H7 (cell line): ENCODE measurements around the gene COPE. TPM values are rescaled to one million over a fixed set of nuclear protein-coding genes. Genes with fewer than 3 reads are reported as not detected.
"Not testable (repeated sequence)": the region's sequence is repeated elsewhere in the genome, so short reads cannot be mapped to it uniquely, and the experiment has no call there.

Experiments used
- DNase-seq: peaks from one replicate; pipeline ENCODE4 v3.0.0; 2012
- H3K27me3 ChIP-seq: 2 replicates; pipeline ENCODE4 v1.6.0; 2011; ENCODE audit warnings: mild to moderate bottlenecking, low read length; ENCODE audit not compliant: control insufficient read depth, insufficient read depth
- H3K36me3 ChIP-seq: replicated peaks from 2 replicates; pipeline ENCODE4 v1.5.1; 2011; ENCODE audit warnings: low read length; ENCODE audit not compliant: control insufficient read depth, insufficient read depth
- H3K4me3 ChIP-seq: 2 replicates; pipeline ENCODE4 v1.5.1; 2011; ENCODE audit warnings: low read depth, mild to moderate bottlenecking, control low read depth, low read length, moderate library complexity; ENCODE audit not compliant: insufficient read depth
- total RNA-seq: library from RNA; depleted of rRNA; stranded (reverse); fragments of >200 nt; shearing (Covaris generic); gene quantifications from 2 replicates; pipeline ENCODE4 v1.2.3, GENCODE V29; 2014; rRNA removed

The COPE gene
- total RNA-seq: 253 and 306 TPM in 2 replicates

DNA sequence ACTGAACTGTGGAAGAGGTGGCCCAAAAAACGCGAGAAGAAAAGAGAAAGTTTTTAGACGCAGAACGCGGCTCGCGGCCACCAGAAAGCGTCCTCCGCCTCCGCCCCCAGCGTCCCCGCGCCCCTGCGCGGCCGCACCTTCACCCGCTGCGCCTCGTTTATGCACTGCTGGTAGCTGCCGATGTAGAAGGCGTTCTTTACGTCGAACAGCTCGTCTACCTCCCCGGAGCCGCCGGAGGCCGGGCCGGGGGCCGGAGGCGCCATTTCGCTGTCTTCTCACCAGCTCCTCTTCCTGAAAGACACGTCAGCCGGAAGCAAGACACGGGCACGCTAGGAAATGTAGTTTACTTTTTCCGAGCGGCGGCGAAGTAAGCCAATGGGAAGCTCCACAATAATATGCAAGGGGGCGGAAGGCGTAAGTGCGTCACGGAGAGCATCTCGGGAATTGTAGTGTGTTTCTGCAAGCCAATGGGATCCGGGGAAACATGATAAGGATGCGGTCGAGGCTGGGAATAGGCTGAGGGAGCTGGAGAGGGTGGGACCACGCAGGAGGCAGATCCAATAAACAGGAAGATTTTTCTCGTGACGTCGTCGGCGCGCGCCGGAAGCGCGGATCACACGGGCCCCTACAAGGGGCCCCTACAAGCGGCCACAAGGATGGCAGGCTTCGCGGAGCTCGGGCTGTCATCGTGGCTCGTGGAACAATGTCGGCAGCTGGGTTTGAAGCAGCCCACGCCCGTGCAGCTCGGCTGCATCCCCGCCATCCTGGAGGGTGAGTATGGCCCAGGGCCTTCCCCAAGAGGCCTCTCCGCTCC, at the start of gene COPE, which contains the start of gene DDX49:
Gene COPE (minus strand): TSS at position 302 of the 814 bp plus-strand sequence. CDS start 39 bp downstream, at position 263.
Gene DDX49 (plus strand): TSS at position 630 of the 814 bp plus-strand sequence. CDS start 27 bp downstream, at position 657.
- H3K4me3 ChIP-seq: peak within 1 kb of the TSS; percentile 91
- no peaks in the 10 kb centered on the region for H3K27me3 ChIP-seq
- peaks cover 7% of the 10 kb centered on the region for H3K36me3 ChIP-seq
- peak; percentile 100 for DNase-seq

DNA sequence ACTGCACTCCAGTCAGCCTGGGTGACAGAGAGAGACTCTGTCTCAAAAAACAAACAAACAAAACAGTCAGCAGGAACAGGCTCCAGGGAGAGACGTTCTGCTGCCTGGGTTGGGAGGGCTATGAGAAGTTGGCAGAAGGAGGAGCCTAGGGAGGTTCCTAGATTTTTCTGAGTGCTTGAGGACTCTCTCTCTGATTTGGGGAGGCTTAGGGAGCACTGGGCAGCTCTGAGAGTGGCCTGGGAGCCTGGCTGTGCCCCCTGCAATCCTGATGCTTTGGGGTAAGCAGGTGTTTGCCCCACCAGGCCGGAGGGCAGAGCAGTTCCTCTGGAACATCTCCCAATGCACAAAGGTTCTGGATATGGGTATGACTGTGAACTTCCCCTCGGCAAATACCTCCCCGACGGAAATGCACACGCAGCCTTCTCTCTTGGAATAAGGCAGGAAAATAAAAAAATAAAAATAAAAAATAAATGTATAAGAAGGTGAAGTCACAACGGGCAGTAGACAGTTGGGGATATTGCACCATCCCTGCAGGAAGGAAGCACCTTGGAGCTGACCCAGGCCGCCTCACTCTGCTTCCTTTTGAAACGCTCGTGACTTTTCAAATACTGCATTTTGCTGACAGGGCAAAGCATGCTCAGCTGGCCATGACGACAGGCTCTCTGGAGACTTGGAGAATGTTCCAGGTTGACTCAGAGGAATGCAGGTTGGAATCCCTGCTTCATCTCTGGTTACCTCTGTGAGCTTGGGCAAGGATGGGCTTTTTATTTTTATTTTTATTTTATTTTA, 48.4 kb upstream of the COPE start:
- Histone ChIP-seq H3K4me3 (no peak overlapping the region), H3K27me3 (no peaks in the 10 kb centered on the region), H3K36me3 (no peaks in the 10 kb centered on the region)
- DNase-seq: no peak

DNA sequence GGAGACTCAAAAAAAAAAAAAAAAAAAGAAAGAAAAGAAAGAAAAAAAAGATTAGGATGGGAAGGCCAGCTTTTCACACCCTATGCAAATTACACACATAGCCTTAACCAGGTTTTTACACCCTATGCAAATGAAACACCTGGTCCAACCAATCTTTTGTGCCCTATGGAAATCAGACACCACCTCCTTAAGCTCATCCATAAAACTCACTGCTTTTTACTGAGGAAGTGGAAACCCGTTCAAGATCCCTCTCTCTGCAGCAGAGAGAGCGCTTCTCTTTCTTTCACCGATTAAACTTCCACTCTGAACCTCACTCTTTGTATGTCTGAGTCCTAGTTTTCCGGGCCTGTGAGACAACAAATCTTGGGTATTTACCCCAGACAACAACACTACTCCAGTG, 47.1 kb upstream of the COPE start:
- no peak overlapping the region for H3K4me3 ChIP-seq
- no peak for DNase-seq

GRCh38 chr19:18964121-18964520, 44.9 kb upstream of the COPE start:
- no peaks in the 10 kb centered on the region for H3K36me3 ChIP-seq
- H3K27me3 ChIP-seq: peaks cover 2% of the 10 kb centered on the region
- DNase-seq: no peak

More for the DNA sequence above, 47.1 kb upstream of the COPE start:
- no peaks in the 10 kb centered on the region for H3K36me3 ChIP-seq
- H3K27me3 ChIP-seq: peaks cover 2% of the 10 kb centered on the region

GRCh38 chr19:18961767-18962620, 42.8 kb upstream of the COPE start:
- Histone ChIP-seq H3K27me3 (peaks cover 2% of the 10 kb centered on the region), H3K4me3 (no peak overlapping the region), H3K36me3 (no peaks in the 10 kb centered on the region)
- DNase-seq: peak; percentile 98

More at GRCh38 chr19:18964121-18964520, 44.9 kb upstream of the COPE start:
- H3K4me3 ChIP-seq: no peak overlapping the region

DNA sequence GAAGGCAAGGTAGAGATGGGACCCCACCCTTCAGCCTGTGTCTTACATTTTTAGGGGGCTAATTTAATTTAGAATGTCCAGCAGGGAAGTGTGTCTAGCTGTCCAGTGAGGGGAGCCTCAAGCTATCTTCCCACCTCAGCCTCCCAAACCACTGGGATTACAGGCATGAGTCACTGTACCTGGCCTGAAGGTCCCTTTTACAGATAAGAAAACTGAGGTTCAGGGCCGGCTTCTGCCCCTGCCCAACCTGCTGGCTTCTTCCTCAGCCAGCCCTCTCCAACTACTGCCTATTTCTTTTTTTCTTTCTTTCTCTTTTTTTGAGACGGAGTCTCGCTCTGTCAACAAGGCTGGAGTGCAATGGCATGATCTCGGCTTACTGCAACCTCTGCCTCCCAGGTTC, 41.2 kb upstream of the COPE start:
- H3K4me3 ChIP-seq: no peak overlapping the region
- H3K36me3 ChIP-seq: no peaks in the 10 kb centered on the region
- peaks cover 2% of the 10 kb centered on the region for H3K27me3 ChIP-seq
- no peak for DNase-seq

- Histone ChIP-seq H3K4me3 (no peak overlapping the region), H3K27me3 (no peaks in the 10 kb centered on the region), H3K36me3 (no peaks in the 10 kb centered on the region)
- DNase-seq: no peak
Observed at GRCh38 chr19:18955042-18955441, 35.9 kb upstream of the COPE start.

DNA sequence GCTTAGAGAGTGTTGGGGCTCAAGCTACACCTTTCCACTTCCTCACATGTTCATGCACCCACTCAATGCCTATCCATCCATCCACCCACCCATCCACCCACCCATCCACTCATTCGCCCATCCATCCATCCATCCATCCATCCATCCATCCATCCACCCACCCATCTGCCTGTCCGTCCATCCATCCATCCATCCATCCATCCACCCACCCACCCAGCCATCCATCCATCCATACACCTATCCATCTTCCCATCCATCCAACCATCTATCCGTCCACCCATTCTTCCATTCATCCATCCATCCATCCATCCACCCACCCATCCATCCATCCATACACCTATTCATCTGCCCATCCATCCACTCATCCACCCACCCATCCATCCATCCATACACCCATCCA, 34.9 kb upstream of the COPE start:
- Histone ChIP-seq H3K27me3 (no peaks in the 10 kb centered on the region), H3K4me3 (no peak overlapping the region), H3K36me3 (no peaks in the 10 kb centered on the region)
- no peak for DNase-seq

- DNase-seq: peak; percentile 18
- not testable (repeated sequence) for H3K27me3 ChIP-seq, H3K4me3 ChIP-seq, H3K36me3 ChIP-seq
Observed at GRCh38 chr19:18952364-18953003, 33.3 kb upstream of the COPE start.

DNA sequence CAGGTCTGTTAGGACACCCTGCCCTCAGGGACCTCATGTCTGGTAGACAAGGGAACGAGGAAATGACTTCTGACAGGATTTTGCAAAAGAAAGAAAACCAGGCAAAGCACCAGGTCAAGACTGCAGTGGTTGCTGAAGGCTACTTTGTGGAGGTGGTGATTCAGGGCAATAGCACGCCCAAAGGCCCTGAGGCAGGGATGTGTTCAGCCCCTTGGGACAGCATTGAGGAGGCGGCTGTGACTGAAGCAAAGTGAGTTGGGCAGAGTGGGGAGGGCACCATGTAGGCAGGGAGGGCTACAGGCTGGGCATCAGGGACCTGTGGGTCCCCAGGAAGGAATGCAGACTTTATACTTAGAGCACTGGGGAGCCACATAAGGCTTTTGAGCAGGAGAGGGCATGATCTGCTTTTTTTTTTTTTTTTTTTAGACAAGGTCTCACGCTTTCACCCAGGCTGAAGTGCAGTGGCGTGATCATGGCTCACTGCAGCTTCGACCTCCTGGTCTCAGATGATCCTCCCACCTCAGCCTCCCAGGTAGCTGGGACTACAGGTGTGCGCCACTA, 32.6 kb upstream of the COPE start:
- no peak for DNase-seq
- no peaks in the 10 kb centered on the region for H3K27me3 ChIP-seq
- H3K36me3 ChIP-seq: no peaks in the 10 kb centered on the region
- no peak overlapping the region for H3K4me3 ChIP-seq

DNA sequence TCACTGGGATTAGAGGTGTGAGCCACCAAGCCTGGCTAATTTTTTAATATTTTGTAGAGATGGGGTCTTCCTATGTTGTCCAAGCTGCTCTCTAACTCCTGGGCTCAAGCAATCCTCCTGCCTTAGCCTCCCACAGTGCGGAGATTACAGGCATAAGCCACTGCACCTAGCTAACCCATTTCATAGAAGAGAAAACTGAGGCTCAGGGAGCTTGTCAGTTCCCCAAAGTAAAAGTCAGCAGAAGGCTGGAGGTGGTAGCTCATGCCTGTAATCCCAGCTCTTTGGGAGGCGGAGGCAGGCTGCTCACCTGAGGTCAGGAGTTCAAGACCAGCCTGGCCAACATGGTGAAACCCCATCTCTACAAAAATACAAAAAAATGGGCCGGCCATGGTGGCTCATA, 30.7 kb upstream of the COPE start:
- no peaks in the 10 kb centered on the region for H3K27me3 ChIP-seq

DNA sequence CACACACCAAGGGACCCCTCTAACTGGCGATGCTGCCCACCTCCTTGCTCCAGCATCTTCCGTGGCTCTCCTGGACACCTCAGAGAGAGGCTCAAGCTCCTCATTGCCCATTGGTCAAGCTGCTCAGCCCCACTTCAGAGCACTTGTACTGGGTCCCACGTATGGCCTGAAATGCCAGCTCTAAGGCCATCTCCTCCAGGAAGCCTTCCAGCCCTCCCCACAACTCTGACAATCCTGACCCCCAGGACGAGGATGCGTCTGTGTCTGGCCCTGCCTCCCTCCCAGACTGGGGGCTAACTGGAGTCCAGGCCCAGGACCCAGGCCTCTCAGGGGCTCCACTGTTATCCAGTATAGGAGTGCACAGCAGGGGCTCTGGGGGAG, 29.8 kb upstream of the COPE start:
- H3K27me3 ChIP-seq: no peaks in the 10 kb centered on the region; the same call in 1 of the 2 replicates
- no peak for DNase-seq
- H3K36me3 ChIP-seq: no peaks in the 10 kb centered on the region; the same call in 1 of the 2 replicates
- H3K4me3 ChIP-seq: no peak overlapping the region

More for the DNA sequence above, 30.7 kb upstream of the COPE start:
- Histone ChIP-seq H3K36me3 (no peaks in the 10 kb centered on the region; the same call in 1 of the 2 replicates), H3K4me3 (no peak overlapping the region)
- no peak for DNase-seq

GRCh38 chr19:18948075-18948975, 29.1 kb upstream of the COPE start:
- H3K4me3 ChIP-seq: no peak overlapping the region
- H3K27me3 ChIP-seq: no peaks in the 10 kb centered on the region; the same call in 1 of the 2 replicates
- no peak for DNase-seq
- H3K36me3 ChIP-seq: no peaks in the 10 kb centered on the region; the same call in 1 of the 2 replicates
